Type B pancreatic cell (in vitro differentiated cells): ENCODE data around the gene KIF13A. TPM values are rescaled to one million over a fixed set of nuclear protein-coding genes. Genes with fewer than 3 reads are reported as not detected.
"Not testable (repeated sequence)": the region's sequence is repeated elsewhere in the genome, so short reads cannot be mapped to it uniquely, and the experiment has no call there.

Experiments used
- DNase-seq: peaks from one replicate; pipeline ENCODE4 v3.0.0; 2021; ENCODE audit warnings: mixed read lengths; ENCODE audit not compliant: unreplicated experiment; ENCODE audit errors: extremely low spot score
- H3K27ac Mint-ChIP-seq: 2 replicates; pipeline ENCODE4 v1.8.0; 2021; ENCODE audit warnings: mild to moderate bottlenecking, mixed read lengths
- H3K27me3 Mint-ChIP-seq: 2 replicates; pipeline ENCODE4 v1.8.0; 2021; ENCODE audit warnings: mixed read lengths
- H3K36me3 Mint-ChIP-seq: 2 replicates; pipeline ENCODE4 v1.8.0; 2021; ENCODE audit warnings: mixed read lengths
- H3K4me1 Mint-ChIP-seq: one replicate; pipeline ENCODE4 v1.8.0; 2021; ENCODE audit warnings: mixed read lengths; ENCODE audit not compliant: unreplicated experiment
- H3K4me3 Mint-ChIP-seq: 2 replicates; pipeline ENCODE4 v1.8.0; 2021; ENCODE audit warnings: mild to moderate bottlenecking, mixed read lengths
- H3K9me3 Mint-ChIP-seq: 2 replicates; pipeline ENCODE4 v1.8.0; 2021; ENCODE audit warnings: mixed read lengths
- total RNA-seq: library from RNA; stranded (reverse); gene quantifications from 2 replicates; pipeline ENCODE4 v1.2.1, GENCODE V29; 2021; ENCODE audit warnings: low replicate concordance
- TF ChIP-seq, protein P1 (sequence below): fragments of 200-600 bp; sonication (generic); conservative IDR thresholded peaks from 2 replicates; pipeline ENCODE4 v1.5.0; 2021; ENCODE audit warnings: antibody characterized with exemption, mild to moderate bottlenecking

Gene KIF13A
- total RNA-seq, 1 donor from 2014 or later: 36.9 TPM

DNA sequence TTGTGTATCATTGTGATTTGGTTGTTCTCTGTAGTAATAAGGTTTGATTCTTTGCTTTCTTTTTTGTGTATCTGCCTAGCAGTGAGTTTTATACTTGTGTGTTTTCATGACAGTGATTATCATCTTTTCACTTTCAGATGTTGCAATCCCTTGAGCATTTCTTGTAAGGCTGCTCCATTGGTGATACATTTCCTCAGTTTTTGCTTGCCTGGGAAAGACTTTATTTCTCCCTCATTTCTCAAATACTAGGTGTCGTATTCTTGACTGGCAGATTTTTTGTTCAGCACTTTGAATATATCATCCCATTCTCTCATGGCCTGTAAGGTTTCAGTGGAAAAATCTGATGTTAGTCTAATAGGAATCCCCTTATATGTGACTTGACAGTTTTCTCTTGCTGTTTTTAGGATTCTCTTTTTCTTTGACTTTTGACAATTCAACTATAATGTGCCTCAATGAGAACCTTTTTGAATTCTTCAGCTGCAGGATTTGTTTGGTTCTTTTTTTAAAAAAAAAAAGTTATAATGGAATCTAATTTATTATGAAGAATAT is 249.7 kb downstream of the KIF13A start:
- TF ChIP-seq, protein P1, sequence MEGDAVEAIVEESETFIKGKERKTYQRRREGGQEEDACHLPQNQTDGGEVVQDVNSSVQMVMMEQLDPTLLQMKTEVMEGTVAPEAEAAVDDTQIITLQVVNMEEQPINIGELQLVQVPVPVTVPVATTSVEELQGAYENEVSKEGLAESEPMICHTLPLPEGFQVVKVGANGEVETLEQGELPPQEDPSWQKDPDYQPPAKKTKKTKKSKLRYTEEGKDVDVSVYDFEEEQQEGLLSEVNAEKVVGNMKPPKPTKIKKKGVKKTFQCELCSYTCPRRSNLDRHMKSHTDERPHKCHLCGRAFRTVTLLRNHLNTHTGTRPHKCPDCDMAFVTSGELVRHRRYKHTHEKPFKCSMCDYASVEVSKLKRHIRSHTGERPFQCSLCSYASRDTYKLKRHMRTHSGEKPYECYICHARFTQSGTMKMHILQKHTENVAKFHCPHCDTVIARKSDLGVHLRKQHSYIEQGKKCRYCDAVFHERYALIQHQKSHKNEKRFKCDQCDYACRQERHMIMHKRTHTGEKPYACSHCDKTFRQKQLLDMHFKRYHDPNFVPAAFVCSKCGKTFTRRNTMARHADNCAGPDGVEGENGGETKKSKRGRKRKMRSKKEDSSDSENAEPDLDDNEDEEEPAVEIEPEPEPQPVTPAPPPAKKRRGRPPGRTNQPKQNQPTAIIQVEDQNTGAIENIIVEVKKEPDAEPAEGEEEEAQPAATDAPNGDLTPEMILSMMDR: no peak
- no peak overlapping the region for H3K4me3 Mint-ChIP-seq
- H3K36me3 Mint-ChIP-seq: no peaks in the 10 kb centered on the region
- H3K27me3 Mint-ChIP-seq: no peaks in the 10 kb centered on the region
- no peak overlapping the region for H3K27ac Mint-ChIP-seq
- peaks cover 10% of the 10 kb centered on the region for H3K9me3 Mint-ChIP-seq
- DNase-seq: no peak
- no peaks in the 10 kb centered on the region for H3K4me1 Mint-ChIP-seq

DNA sequence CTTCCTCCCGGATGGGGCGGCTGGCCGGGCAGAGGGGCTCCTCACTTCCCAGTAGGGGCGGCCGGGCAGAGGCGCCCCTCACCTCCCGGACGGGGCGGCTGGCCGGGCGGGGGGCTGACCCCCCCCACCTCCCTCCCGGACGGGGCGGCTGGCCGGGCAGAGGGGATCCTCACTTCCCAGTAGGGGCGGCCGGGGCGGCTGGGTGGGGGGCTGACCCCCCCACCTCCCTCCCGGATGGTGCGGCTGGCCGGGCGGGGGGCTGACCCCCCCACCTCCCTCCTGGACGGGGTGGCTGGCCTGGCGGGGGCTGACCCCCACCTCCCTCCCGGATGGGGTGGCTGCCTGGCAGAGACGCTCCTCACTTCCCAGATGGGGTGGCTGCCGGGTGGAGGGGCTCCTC is 252.1 kb downstream of the KIF13A start:
- H3K27ac Mint-ChIP-seq, H3K4me1 Mint-ChIP-seq, H3K4me3 Mint-ChIP-seq, DNase-seq, H3K27me3 Mint-ChIP-seq, H3K36me3 Mint-ChIP-seq: not testable (repeated sequence)
- H3K9me3 Mint-ChIP-seq: peaks cover 10% of the 10 kb centered on the region

DNA sequence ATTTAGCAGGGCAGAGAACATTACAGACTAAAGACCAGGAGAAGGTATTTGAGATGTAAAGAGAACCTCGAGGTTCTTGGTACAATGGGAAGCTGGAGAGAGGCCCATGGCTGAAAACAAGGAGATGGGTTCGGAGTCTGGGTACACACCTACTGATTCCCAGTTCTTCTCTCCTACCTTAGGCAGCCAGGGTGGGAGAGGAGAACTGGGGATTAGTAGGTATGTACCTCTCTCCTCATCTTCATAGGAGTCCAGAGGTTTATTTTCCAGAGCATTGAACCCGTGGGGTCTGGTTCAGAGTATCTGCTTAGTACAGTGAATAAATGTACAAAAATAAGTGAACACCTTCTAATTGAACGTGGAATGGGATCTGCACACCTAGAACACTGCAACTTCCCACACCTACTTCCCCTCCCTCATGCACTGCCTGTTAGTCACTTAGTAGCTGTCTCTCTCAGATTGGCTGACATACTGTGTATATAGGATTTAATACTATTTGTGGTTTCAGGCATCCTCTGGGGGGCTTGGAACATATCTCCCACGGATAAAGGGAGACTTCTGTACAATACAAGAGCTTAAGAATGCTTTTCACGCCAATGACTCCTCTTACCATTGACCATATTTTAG is 257.2 kb downstream of the KIF13A start:
- Mint-ChIP-seq H3K27ac (no peak overlapping the region), H3K27me3 (no peaks in the 10 kb centered on the region), H3K4me1 (no peaks in the 10 kb centered on the region), H3K9me3 (no peaks in the 10 kb centered on the region), H3K36me3 (no peaks in the 10 kb centered on the region), H3K4me3 (no peak overlapping the region)
- no peak for DNase-seq
- TF ChIP-seq, protein P1: no peak

DNA sequence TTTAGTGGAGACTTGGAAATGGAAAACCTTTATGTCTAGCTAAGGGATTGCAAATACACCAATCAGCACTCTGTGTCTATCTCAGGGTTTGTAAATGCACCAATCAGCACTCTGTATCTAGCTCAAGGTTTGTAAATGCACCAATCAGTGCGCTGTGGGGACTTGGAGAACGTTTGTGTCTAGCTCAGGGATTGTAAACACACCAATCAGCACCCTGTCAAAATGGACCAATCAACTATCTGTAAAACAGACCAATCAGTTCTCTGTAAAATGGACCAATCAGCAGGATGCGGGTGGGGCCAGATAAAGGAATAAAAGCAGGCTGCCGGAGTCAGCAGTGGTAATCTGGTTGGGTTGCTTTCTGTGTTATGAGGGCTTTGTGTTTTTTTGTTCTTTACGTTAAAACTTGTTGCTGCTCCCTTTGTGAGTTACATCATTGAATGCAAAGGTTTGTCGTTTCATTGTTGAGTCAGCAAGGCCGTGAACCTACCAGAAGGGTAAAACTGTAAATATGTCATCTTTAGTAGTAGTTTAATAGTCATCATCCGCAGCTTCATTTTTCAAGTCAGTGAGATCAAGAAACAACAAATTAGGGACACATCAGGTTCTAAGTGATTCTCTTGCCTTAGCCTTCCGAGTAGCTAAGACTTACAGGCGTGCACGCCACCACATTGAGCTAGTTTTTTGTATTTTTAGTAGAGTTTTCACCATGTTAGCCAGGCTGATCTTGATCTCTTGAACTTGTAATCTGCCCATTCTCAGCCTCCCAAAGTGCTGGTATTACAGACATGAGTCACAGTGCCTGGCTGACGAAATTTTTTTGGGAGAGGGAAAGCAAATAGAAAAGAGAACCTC is 258.0 kb downstream of the KIF13A start:
- no peak overlapping the region for H3K4me3 Mint-ChIP-seq
- no peak overlapping the region for H3K27ac Mint-ChIP-seq
- H3K9me3 Mint-ChIP-seq: no peaks in the 10 kb centered on the region
- TF ChIP-seq, protein P1: no peak
- no peaks in the 10 kb centered on the region for H3K4me1 Mint-ChIP-seq
- no peaks in the 10 kb centered on the region for H3K27me3 Mint-ChIP-seq
- no peak for DNase-seq
- H3K36me3 Mint-ChIP-seq: no peaks in the 10 kb centered on the region

DNA sequence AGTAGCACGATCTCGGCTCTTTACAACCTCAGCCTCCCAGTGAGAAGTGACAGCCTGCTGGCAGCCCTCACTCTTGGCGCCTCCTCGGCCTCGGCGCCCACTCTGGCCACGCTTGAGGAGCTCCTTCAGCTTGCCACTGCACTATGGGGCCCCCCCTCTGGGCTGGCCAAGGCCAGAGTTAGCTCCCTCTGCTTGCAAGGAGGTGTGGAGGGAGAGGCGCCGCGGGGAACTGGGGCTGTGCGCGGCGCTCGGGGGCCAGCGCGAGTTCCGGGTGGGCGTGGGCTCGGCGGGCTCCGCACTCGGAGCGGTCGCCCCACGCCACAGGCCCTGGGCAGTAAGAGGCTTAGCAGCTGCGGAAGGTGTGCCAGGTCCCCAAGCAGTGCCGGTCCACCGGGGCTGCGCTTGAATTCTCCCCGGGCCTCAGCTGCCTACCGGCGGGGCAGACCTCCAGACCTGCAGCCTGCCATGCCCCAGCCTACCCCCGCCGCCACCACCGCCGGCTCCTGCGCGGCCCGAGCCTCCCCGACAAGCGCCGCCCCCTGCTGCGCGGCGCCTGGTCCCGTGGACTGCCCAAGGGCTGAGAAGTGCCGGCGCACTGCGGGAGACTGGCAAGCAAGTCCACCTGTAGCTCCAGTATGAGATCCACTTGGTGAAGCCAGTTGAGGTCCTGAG is 258.7 kb downstream of the KIF13A start:
- Mint-ChIP-seq H3K4me3 (no peak overlapping the region), H3K27ac (no peak overlapping the region), H3K9me3 (no peaks in the 10 kb centered on the region), H3K36me3 (no peaks in the 10 kb centered on the region), H3K27me3 (no peaks in the 10 kb centered on the region), H3K4me1 (no peaks in the 10 kb centered on the region)
- TF ChIP-seq, protein P1: no peak
- no peak for DNase-seq
